ENCODE measurements around the gene ATP5F1E.

DNA sequence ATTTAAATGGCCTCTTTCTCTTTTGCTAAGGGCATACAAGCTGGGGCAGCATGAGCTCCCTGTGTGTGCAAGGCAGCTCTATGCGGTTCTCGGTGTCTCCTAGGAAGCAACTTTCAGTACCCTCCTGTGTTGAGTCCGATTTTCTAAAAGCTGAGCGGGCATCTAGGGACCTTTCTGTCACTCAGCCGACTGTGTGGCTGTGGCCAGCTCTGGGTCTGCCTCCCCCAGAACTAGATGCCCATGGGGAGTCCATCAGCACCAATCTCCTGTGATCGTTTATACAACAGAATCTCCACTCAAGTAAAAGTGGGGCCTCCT is 43.6 kb downstream of the ATP5F1E start:
- TF ChIP-seq POLR2A (IDR thresholded peaks at IDR 0.05) (no peak), CTCF (IDR thresholded peaks at IDR 0.05) (no peak)

All from upper lobe of left lung (tissue), 4 donors.